NCI-H2081 treated with DMSO at 0.1 percent for 48 hours (cell line): ENCODE measurements around the gene NT5C2.
"Not testable (repeated sequence)": the region's sequence is repeated elsewhere in the genome, so short reads cannot be mapped to it uniquely, and the experiment has no call there.

Experiments used
- DNase-seq: peaks from one replicate; lab custom pipeline; 2025; lab: John Stamatoyannopoulos, UW

NT5C2 gene

DNA sequence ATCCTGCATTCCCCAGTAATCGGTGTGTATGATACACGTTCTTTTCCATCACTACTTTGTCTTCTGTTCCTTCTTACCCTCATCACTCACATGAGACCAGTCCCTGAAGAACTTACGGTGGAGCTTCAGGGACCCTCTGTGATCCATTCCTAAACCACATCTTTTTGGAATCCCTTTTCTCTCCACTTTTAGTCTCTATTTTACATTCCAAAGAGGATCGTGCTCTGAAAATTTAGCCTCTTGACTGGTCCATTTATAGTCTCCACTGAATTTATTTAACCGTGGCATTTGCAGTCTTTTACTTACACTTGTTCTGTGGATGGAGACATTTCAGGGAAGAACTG is 109.1 kb downstream of the NT5C2 start:
- no peak for DNase-seq

DNA sequence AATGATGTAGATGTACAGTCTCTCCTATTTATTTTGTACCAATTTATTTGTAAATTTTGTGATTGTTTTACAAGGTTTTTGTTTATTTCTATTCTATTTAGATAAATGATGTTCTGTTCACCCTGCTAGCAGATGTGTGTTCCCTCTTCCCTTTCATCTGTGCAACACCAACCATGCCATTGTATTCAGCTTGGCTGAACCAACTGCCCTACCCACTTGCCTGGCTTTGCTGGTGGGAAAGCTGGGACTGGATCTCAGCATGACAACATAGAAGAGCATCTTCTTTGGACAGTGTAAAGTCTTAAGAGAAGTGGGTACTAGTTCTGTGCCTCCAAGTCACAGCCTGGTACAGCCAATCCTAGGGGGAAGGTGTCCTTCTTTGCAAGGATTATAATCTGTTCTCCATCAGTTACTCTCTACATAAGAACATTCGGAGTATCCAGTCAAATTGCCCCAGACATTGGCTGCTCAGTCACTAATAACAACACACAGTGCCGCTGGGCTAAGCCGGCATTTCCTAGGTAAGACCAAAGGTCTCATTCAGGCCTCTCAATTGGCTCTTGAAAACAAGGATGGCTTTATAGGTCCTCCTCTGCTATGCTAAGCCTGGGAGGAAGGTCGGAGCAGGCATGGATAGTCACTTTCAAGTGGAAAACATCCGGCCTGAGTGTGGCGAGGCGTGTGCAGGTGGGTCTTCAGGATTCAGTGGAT is 109.7 kb downstream of the NT5C2 start:
- DNase-seq = no peak

DNA sequence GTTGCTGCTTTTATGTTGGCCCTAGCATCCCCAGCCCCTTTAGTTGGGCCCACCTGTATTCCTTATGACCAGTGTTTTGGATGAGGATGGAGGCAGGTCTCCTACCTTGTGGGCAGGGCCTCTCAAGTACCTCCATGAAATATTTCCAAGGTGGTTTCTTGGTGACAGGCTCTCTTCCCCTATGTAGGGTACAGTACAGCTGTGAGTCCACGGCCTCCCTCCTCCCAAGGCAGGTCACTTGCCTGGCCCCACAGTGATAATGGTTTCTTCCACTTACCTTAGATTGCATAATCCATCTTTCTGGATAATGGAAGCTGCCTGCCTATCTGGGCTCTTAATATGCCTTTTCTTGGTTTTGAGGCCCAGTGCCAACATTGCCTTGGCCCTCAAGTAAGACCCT is 110.4 kb downstream of the NT5C2 start:
- no peak for DNase-seq

DNA sequence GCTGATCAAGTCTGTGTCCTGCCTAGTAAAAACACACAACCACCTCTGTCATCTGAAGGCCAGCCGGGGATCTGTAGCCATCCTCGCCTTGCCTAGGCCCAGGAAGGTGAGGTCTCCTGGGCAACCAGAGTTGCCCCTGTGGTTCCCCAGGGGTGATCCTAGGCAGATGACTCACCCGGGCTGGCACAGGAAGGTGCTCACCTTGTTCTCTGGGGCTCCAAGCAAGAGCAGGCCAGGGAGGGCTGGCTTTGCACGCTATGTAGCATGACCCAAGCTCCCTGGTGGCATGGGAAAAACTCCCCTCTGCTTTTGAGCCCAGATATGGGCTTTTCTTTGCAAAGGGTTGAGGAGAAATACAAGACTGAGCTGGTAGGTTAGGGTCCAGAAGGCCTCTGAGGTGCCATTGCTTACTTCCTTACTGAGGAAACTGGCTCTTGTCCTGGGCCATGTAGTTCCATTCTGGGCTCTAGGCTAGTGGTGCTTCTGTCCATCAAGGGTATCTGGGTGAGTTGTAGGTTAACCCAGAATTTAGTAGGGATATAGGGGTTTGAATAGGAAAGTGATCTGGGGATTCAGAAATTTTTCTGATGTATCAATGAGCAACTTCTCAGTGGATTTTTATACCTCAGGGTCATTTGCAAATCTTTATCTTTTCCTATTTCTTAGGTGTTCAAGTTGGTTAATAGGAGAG is 112.0 kb downstream of the NT5C2 start:
- DNase-seq = no peak

DNA sequence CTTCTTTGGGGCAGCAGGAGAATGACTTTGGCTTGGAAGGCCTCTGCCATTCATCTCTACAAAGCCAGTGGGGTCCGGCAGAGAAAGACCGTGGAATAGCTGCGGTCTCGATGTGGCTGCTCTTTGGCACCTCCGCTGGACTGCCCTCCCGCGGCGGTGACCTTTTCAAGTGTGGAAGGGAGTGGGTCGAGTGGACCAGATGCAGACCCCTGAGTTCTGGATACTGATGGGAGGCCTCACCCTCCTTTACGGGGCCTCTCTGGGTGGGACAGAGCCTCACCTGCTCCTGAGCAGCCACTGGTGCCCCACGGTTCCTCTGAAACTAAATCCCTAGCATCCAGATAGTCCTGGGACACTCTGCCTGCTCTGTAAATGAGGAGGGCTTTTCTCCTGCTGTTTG is 113.1 kb downstream of the NT5C2 start:
- DNase-seq = no peak

DNA sequence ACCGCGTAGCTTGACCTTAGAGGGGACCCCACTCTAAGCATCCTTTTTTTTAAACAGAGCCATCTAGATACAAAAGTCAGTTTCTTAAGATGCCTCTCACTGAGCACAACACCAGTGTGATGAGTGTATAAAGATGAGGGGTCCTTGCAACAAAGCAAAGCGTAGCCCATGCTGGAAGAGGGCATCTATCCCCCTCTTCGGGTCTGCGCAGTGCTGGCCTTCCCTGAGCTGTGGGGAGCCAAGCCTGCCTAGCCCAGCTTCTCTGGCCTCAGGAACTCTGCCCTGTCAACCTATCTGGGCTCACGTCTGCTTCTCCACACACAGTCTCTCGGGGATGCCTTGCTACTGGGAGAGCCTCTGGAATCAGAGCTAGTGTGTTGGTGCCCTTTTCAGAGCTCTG is 114.0 kb downstream of the NT5C2 start:
- no peak for DNase-seq

DNA sequence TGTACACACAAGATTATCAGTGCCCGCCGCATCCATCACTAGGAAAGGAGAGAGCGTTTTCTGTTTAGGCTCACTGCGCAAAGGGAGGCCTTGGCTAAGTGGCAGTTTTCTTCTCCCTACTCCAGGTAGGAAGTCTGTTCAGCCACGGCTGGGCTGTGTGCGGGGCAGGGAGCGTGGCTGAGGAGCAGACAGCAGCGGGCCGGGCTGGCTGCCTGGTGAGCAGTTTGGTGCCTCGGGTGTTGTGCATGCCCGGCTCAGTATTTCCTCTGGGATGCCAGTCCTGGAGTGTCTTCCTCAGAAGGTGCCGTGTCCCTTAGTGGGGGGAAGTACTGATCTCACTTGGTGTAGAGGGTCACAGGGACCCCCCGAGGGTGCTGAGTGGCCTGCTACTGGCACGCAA is 114.4 kb downstream of the NT5C2 start:
- DNase-seq = no peak

DNA sequence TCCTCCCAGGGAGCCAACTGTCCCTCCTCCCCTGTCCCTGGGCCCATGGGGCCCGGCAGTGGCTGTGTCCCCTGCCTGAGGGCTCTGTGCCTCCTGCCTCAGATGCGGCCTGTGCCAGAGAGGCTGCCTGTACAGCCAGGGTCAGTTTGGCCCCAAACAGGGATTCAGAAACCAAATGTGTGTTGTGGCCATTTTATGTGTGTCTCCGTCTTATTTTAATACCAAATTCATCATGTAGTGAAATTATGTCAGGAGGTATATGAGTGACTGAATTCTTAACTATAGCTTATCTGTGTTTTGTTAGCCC is 114.8 kb downstream of the NT5C2 start:
- no peak for DNase-seq

DNA sequence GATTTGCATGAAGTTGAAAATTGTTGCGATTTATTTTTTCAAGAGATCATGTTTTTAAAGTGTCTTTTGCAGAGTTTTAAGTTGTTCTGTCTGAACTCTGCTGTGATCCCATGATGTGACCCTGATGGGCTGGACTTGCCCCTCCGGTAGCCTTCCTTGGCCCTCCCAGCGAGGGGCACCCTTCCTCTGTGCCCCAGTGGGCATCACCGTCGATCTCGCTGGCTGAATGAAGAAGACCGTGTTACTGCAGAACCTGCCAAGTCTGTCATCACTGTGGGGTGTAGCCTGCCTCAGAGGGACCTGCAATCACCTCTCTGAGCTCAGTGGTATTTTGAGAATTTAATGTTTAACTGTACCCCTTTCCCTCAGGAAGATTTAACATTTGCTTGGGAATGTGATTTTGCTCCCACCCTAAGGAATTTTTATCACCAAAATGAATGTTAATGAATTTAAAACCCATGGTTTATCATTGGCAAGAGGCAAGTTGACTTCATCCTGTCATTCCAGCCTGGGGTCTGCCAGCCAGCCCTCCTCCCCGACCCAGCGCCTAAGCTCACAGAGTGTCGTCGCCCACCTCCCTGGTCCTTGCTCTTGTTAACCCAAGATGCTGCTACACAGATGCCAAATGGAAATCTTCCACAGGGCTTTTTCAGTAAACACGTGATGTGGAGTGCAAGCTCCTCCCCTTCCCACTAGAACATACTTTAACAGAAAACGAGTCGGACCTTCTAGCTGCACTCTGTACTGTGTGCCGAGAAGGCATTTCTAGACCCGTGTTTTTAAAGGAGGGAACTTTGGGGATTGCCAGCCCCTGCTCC is 115.4 kb downstream of the NT5C2 start:
- DNase-seq = no peak

DNA sequence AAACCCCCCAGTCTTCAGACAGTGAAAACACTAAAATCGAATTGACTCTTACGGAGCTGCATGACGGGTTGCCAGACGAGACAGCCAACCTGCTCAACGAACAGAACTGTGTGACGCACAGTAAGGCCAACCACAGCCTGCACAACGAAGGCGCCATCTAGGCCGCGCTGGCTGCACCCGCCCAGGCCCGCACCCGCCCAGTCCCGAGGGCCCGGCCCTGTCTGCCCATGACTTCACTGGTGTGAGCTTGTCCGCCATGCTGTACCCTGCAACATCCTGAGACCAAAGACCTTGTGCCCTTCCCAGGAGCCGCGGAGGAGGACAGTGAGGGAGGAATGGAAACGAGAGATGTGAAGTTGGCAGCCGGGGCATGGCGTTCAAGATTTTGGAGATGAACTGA is 116.1 kb downstream of the NT5C2 start:
- no peak for DNase-seq

DNA sequence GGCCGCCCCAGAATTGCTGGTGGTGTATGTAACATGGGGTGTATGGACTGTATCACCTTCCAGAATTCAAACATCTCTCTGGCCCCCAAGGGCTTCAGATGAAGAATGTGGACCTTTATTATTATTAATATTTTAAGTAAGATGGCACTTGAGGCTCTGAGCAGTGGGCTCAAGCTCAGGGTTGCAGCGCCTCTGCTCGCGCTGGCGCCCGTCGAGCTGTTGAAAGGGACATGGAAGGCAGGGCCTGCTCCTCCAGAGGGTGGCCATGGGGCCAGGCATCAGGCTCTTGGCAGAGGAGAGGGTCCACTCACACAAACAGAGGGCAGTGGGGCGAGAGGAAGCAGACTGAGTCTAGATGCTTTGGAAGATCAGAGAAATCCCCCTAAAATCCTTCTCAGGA is 120.2 kb downstream of the NT5C2 start:
- DNase-seq = no peak

DNA sequence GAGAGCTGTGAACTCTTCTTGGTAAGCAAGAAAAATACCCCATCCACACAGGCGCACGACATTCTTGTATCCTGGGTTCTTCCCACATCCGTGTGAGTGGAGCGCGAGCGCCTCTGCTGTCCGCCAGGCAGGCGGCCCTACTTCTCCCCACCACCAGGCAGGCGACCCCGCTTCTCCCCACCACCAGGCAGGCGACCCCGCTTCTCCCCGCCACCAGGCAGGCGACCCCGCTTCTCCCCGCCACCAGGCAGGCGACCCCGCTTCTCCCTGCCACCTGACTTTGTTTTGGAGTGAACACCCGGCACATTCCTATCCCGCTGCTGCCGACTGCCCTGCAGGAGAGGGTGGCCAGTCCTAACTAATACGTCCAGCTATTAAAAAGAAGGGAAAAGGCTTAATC is 120.8 kb downstream of the NT5C2 start:
- no peak for DNase-seq

DNA sequence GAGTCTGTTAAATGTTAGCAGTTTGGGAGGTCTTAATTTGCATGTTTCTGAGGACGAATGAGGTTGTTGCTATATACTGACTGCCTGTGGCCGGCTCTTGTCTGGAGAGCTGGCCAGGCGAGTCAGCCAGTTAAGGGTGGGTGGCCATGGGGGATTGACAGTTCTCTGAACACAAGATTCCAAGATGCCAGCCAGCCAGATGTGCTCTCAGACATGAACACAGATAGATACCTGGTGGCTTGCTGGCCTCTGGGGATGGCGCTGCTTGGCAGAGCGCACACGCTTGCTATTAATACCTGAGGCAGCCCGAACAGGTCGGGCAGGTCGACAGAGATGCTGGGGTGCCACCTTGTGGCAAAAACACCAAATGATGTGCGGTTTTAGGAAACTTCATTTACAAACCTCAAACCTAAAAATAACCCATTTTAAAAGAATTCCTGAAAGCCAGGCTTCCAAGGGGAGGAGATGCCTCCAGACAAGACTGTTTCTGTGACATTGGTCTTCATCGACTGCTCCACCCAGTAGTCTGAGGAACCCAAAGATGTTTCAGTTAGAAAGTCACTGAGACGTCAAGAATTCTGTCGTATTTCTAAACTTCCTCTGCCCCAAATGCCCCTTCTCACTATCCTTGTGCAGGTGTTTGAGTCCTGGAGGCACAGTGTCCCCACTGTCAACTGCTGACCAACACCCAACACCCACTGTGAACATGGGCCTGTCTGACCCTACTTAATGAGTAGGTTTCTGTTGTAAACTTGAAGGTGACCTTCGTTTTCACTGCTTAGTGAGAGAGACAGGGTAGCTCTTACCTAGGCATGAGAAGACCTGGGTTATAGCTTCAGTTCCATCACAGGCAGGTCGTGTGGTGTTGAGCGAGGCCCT is 123.4 kb downstream of the NT5C2 start:
- no peak for DNase-seq

DNA sequence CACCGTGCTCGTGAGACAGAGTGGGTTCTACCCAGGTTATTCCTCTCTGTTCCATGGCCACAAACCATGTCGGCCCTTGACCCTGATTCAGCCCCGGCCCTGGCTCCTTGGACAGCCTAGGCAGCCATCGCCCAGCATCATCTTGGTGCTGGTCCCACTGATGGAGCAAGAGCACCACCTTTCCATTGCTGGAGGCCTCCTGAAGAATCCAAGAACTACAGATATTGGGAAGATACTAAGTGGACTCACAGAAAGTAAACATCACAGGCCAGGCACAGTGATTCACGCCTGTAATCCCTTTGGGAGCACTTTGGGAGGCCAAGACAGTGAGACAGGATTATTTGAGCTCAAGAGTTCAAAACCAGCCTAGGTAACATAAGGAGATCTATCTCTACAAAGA is 125.1 kb downstream of the NT5C2 start:
- DNase-seq = no peak

DNA sequence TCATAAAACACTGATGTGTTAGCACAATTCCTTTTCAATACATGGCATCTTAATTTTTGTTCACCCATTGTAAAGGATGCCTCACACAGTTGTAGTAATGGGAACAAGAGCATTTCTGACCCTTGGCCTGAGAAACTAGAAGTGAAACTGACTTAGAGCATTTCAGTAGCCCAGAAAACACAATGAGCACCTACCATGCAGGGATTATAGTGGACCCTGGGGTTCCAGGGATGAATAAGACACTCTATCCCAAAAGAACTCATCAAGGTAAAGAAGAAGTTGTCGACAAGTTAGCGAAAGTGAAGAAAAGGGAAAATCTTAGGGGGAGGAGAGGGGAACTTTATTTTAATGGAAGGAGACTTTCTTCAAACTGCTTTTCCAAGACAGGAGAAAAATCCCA is 125.6 kb downstream of the NT5C2 start:
- no peak for DNase-seq

DNA sequence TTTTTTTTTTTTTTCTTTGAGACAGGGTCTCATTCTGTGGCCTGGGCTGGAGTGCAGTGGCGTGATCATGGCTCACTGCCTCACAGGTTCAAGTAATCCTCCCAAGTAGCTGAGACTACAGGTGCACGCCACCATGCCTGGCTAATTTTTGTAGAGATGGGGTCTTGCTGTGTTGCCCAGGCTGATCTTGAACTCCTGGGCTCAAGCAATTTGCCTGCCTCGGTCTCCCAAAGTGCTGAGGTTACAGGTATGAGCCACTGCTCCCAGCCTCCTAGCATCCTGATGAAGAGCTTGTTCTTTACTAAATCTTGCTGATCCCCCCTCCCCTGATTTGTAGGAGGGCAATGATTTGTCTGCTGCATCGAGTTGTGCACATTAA is 126.0 kb downstream of the NT5C2 start:
- DNase-seq = not testable (repeated sequence)

DNA sequence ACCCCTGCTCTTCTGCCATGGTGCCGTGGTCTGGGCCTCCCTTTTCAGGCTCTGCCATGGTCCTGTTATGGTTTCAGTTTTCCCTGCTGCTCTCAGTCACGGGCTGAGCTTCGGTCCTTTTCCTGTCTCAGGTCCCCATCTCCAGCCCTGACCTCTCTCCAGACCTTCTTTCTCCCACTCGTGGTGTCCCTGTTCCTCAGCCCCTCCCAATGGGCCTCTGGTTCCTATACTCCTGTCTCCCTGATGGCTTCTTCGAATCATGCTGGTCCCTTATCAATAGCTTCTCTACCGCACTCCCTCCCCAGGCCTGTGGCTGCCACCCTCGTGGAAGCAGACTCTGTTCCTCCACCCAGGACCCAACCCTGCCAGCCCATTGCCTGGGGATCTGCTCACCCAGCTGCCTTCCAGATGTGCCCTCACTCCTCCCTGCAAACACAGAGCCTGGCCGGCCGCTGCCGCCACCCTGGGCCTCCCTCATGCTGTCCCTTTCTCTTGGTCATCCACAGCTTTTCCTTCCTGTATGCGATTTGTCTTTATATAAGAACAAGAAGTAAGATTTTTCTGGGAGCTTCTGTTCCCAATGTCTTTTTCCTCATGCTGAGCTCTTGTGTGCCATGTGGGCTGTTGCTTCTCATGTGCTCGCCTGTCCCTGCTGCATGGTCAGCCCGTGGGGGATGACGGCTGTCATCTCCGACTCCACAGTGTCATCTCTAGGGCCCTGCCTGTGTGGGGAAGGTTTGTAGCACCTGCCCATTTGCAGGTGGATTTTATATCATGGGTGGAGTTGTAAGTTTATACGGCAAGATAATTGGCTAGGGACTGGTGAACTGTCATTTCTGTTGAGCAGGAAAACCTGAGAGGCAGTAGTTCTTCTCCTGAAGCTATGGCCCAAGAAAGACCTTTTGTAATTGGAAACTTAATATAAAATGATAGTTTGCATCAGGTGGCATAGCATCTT is 126.7 kb downstream of the NT5C2 start:
- no peak for DNase-seq

DNA sequence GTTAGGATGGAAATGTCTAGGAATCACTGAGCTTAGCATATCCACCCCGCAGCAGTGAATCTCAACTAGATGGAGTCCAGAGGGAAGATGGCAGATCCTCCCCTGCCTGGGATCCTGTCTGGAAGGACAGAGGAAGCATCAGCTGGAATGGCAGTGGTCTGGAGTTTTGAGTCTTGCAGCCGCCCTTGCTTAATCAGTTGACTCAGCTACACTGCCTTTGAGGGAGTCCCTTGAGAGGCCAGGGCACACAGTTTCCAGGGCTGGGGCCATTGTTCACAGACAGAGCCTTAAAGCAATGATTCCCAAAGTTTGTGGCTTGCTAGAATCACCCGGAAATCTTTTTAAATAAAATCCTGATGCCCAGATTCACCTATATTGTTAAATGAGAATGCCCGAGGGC is 128.1 kb downstream of the NT5C2 start:
- no peak for DNase-seq

DNA sequence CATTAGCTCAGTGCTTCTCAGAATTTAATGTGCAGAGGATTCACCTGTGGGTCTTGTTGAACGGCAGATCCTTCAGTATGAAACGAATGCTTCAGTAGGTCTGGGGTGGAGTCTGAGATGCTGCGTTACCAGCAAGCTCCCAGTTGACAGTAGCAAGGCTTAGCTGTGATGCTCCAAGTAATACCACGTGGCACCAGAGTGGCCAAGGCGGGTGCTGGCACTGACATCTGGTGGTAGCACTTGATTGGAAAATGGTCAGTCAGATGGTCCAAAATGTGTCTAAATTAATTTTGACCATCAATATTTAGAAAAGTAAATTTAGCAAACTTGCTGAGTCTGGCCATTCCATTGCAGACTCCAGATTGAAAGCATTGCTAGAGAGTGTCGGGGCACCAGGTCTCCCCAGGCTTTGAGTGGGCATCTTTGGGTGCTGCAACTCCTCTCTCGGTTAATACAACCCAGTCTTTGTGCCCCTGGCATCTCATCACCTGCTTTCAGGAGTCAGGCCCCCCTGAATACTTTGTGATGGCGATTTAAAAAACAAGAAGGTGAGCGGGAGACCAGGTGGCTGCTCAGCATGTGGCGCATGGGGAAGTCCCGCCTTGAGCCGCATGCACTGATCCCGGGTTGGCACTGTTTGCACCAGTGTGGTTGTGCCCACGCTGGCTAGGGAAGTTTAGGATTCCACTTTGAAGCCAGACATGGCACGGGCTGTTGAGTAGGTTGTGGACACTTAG is 130.1 kb downstream of the NT5C2 start:
- DNase-seq = no peak

DNA sequence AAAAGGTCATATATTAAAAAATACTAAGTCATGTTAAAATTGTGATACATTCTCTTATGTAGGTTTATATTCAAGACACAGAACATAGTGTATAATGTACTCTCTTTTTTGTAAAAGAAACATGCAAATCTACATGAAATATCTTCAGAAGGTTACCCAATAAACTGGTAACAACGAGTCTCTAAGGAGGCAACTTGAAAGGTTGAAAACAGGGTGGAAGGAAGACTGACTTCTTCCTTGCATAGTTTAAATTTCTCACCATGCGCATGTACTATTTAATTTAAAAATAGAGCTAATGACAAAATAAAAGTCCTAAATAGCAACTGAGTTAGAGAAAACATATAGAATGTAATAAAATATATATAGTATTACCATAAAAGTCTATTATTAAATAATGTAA is 132.5 kb downstream of the NT5C2 start:
- DNase-seq = no peak

DNA sequence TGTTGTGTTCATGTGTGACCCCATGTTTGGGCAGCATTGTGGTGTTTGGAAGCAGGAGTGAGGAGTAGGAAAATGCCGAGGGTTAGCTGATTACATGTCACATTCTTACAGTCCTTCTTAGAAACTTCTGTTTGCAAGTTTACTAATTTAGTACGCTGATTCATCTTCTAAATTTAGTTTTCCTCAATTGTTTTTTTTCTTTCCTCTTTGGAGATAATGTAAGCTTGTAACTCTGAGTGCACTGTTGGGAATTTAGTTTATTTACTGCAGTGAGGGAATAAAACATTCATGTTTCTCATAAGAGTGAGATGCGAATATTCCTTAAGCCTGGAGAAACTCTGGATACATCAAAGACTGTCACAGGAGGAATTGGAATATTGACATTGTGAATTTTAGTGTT is 135.0 kb downstream of the NT5C2 start:
- DNase-seq = no peak
